GM12892 (cell line): ENCODE data around the gene NEK8.

Experiments used
- POLR2A ChIP-seq: IDR thresholded peaks from 2 replicates; pipeline ENCODE4 v1.6.1; 2011; ENCODE audit warnings: low read depth, low read length, control low read depth
- POLR2AphosphoS5 ChIP-seq: IDR thresholded peaks from 2 replicates; pipeline ENCODE4 v1.6.1; 2011; ENCODE audit warnings: low read depth, low read length, control low read depth

DNA sequence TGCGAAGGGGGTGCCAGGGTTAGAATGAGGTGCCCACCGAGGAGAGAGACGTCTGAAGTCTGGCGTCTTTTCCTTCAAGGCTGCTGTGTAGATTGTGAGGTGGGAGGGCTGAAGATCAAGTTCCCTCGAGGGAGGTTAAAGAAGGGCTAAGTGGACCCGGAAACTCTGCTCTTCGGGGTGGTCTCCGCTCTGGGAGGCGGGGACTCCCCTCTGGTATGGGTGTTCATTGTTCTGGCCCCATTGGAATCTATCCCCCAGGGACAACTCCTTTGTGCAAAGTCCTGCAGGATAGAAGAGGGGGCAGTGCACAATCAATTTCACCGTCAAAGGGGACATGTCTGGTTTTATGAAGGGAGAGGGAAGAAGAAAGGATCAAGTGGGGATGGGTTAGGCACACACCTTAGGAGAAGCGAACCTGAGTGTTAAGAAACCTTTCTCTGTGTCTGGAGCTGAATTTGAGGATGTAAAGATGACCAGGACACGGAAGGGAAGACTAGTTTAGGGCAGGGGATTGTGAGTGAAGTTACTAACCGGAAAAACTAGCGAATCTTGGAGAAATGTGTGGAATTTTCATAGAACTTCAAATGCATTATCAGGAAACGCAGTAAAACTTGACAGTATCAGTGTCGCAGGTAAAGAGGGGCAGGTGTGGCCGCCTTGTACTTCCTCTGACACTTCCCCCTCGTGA lies 10.1 kb upstream of the NEK8 start:
- TF ChIP-seq POLR2A, result no peak
- TF ChIP-seq POLR2AphosphoS5, result no peak
